NCI-H1105 treated with DMSO at 0.1 percent for 48 hours (cell line): Measurements from ENCODE around the gene FNTB.

Experiments used
- DNase-seq: peaks from one replicate; lab custom pipeline; 2025; lab: John Stamatoyannopoulos, UW

Gene FNTB

GRCh38 chr14:64953661-64954060, 33.0 kb upstream of the FNTB start:
- no peak for DNase-seq

GRCh38 chr14:64954491-64955240, 32.0 kb upstream of the FNTB start:
- no peak for DNase-seq

GRCh38 chr14:64955297-64955696, 31.4 kb upstream of the FNTB start:
- no peak for DNase-seq

- DNase-seq: no peak
These were observed 29.8 kb upstream of the FNTB start for GRCh38 chr14:64956697-64957406.

DNA sequence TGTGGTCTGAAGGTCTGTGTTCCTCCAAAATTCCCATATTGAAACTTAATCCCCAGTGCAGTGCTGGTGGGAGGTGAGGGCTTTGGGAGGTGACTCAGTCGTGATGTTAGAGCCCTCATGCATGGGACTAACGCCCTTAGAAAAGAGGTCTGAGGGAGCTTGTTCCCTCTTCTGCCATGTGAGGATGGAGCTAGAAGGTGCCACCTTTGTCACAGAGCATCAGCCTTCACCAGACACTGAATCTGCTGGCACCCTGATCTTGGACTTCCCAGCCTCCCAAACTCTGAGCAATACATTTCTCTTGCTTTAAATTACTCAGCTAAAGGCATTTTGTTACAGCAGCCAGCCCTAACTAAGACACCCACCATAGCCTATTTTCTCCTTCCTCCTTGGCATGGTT, 28.5 kb upstream of the FNTB start:
- no peak for DNase-seq

GRCh38 chr14:64958743-64959142, 28.0 kb upstream of the FNTB start:
- DNase-seq: no peak

DNA sequence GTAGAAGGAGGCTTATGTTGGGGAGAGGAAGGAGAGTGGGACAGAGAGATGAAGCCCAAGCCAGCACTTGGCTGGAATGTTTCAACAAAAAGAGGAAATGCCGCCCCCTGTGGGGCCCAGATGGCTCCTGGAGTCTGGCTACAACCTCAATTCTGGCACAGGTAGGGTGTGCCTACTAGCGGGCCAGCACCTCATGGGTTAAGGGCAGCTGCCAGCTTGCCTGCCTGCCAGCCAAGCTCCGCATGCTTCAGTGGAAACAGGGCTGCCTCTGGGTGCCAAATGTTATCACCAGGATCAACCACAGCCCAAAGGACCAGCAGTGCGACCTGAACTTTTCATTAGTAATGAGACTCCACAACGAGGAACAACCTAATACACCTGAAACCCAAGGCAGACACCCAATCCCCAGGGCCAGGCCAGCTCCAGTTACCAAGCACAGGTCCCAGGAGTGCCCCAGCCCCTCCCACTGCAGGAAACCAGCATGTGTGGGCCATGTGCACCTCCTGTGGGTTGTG, 25.9 kb upstream of the FNTB start:
- peak; percentile 20 for DNase-seq

- no peak for DNase-seq
These were observed 23.1 kb upstream of the FNTB start for GRCh38 chr14:64963611-64964010.

DNA sequence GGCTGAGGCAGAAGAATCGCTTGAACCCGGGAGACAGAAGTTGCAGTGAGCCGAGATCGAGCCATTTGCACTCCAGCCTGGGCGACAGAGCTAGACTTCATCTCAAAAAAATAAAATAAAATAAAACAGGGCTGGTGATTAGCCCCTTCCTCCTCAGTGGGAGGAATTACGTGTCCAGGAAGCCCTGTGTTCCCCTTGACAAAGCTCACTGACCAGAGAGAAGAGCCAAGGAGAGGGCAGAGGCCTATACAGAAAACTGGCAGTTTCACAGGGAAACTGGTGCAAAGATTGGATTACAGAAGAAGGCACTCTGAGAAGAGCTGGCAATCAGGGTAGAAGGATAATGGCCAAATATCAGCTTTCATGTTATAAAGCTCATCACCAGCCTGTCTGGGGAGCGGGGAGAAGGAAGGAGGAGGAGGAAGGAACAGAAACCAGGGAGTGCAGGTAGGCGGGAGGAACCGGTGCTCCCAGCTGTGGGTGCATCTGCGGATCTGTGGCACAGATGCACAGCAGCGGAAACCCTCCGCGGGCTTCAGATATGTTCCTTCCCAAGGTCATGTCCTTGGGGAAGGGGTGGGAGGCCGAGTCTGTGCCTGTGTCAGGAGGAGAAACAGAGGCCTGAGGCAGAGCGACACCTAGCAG, 21.2 kb upstream of the FNTB start:
- no peak for DNase-seq

DNA sequence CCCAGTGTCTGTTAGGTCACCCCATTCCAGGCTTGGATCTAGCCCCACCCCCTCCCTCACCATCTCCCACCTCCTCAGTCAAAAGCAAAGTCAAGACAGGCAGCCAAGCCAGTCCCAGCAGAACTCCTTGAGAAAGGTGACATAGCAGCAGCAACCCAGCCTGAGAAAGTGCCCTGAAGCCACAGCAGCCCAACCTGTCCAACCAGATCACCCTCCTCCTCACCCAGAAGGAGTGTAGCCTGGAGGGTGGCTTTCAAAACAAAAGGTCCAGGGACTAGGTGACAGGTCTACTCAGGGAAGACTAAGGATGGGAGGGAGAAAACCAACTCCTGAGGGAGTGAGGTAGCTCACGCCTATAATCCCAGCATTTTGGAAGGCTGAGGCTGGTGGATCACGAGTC, 19.7 kb upstream of the FNTB start:
- no peak for DNase-seq

GRCh38 chr14:64968167-64968566, 18.5 kb upstream of the FNTB start:
- no peak for DNase-seq

- no peak for DNase-seq
These were observed 18.0 kb upstream of the FNTB start for GRCh38 chr14:64968651-64969050.

- no peak for DNase-seq
These were observed 16.7 kb upstream of the FNTB start for GRCh38 chr14:64970041-64970440.

DNA sequence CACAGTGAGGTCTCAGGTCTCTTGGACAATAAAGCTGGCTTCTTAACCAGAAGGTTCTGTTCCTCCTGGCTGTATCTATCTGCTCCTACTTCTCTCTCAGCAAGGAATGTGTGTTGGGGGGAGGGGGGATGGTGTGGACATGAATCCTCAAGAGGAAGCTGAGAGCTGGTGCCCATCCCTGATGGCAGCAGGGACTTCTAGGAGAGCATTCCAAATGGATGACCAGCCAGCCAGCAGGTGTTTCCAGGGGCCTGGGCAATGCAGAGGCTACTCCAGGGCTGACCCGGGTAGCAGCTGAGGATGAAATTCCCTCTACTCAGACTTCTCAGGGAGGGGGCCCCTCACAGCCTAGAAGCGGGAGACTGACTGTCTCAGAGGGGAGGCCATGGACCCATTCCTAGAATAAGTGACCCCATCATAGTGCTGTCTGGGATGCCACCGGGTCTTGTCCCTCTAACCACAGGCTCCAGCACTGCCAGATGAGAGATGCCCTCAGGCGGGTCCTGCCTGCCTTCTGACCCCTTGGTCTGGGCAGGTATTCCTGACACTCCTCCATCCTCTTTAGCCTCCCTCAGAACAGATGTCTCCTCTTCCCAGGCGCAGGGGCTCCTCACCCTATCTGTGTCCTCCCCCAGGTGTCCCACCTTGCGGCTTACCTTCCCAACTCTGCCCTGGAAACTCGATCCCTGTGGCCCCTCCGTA, 15.8 kb upstream of the FNTB start:
- no peak for DNase-seq

GRCh38 chr14:64971491-64971942, 15.2 kb upstream of the FNTB start:
- no peak for DNase-seq

GRCh38 chr14:64971943-64972791, 14.5 kb upstream of the FNTB start, which contains the start of gene RAB15:
Gene RAB15 (minus strand): TSS chr14:64972336. CDS start chr14:64972076, 260 bp downstream.
- DNase-seq: peak; percentile 58

- peak; percentile 7 for DNase-seq
These were observed 13.7 kb upstream of the FNTB start for GRCh38 chr14:64973026-64973442.

- DNase-seq: no peak
These were observed 12.9 kb upstream of the FNTB start for GRCh38 chr14:64973826-64974225.

- DNase-seq: no peak
These were observed 12.1 kb upstream of the FNTB start for GRCh38 chr14:64974563-64974962.

GRCh38 chr14:64979336-64980074, 7.2 kb upstream of the FNTB start:
- no peak for DNase-seq
